Ishikawa (cell line): ENCODE data around the gene PRDM9.

ENCODE experiments used
- CREB1 ChIP-seq: IDR thresholded peaks from 2 replicates; pipeline ENCODE4 v1.6.1; 2012; ENCODE audit warnings: low read depth
- EP300 ChIP-seq: IDR thresholded peaks from 2 replicates; pipeline ENCODE4 v1.6.1; 2012; ENCODE audit warnings: borderline replicate concordance
- FOXM1 ChIP-seq: IDR thresholded peaks from 2 replicates; pipeline ENCODE4 v1.6.1; 2012; ENCODE audit warnings: low read depth, borderline replicate concordance
- MAX ChIP-seq: IDR thresholded peaks from 2 replicates; pipeline ENCODE4 v1.6.1; 2012
- NFIC ChIP-seq: IDR thresholded peaks from 2 replicates; pipeline ENCODE4 v1.6.1; 2012
- RAD21 ChIP-seq: IDR thresholded peaks from 2 replicates; pipeline ENCODE4 v1.6.1; 2012; ENCODE audit warnings: low read depth
- TCF12 ChIP-seq: IDR thresholded peaks from 2 replicates; pipeline ENCODE4 v1.6.1; 2012; ENCODE audit warnings: low read depth
- TEAD4 ChIP-seq: IDR thresholded peaks from 2 replicates; pipeline ENCODE4 v1.6.1; 2012
- USF1 ChIP-seq: IDR thresholded peaks from 2 replicates; pipeline ENCODE4 v1.6.1; 2012
- YY1 ChIP-seq: IDR thresholded peaks from 2 replicates; pipeline ENCODE4 v1.6.1; 2012; ENCODE audit warnings: low read depth

- TF ChIP-seq TEAD4 (no peak), YY1 (no peak), CREB1 (no peak), MAX (no peak), EP300 (no peak), NFIC (no peak), USF1 (no peak), RAD21 (no peak), FOXM1 (no peak), TCF12 (no peak)
Observed at GRCh38 chr5:23473915-23474314, 33.5 kb upstream of the PRDM9 start.
